T-helper 17 cell (primary cell): ENCODE results near the gene METTL13. TPM values are rescaled to one million over a fixed set of nuclear protein-coding genes. Genes with fewer than 3 reads are reported as not detected.

Experiments
- total RNA-seq, 4 donors: library from RNA in 2 of 4; stranded (reverse) in 2 of 4; gene quantifications; one replicate each; pipeline ENCODE4 v1.2.3 and lab custom pipeline; 2022 to 2026

METTL13 gene
- total RNA-seq, 2 donors from 2014 or later = 13.0 to 13.4 TPM

Other genes starting within 250 kb of the METTL13 start
- gene MYOCOS, start 159.4 kb upstream of the METTL13 start, total RNA-seq = under 1 TPM in 1 of 2 donors, not detected in 1; 0.16 TPM
- not detected for gene MYOC, start 129.0 kb upstream of the METTL13 start, total RNA-seq
- 10 to 100 TPM; 19.7 to 21.6 TPM for gene VAMP4, start 39.6 kb upstream of the METTL13 start, total RNA-seq
- 10 to 100 TPM in 1 of 2 donors, 1 to 10 TPM in 1; 3.2 to 22.5 TPM for gene DNM3, start 59.8 kb downstream of the METTL13 start, total RNA-seq